Neural progenitor cell (in vitro differentiated cells): ENCODE measurements around the gene MTMR12.

Experiments
- EZH2phosphoT487 ChIP-seq: fragments of 200-600 bp; sonication (generic); IDR thresholded peaks from 2 replicates; pipeline ENCODE4 v1.6.1; 2017; ENCODE audit warnings: antibody characterized with exemption
- TF ChIP-seq, protein P1 (sequence below): fragments of 200-600 bp; sonication (generic); IDR thresholded peaks from 2 replicates; pipeline ENCODE4 v1.5.1; 2017; ENCODE audit warnings: antibody characterized with exemption, mild to moderate bottlenecking

DNA sequence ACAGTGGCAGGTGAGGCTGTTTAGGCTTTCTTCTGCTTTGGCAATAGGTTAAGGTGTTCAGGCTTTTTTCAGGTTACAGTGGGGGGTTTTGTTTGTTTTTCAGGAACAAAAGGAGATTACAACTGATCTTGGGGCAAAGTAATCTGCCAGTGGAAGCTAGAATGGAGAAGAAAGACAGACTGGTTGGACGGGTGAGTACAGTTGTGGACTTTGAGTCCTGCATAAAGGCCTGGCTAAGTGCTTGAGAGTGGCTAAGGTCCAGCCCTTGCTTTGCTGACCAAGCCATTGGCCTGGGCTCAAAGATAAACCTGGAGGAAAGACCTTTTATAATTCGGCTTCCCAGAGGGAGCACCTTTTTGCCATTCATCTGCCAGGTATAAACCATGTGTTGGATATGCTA, 63.1 kb downstream of the MTMR12 start:
- TF ChIP-seq, protein P1, sequence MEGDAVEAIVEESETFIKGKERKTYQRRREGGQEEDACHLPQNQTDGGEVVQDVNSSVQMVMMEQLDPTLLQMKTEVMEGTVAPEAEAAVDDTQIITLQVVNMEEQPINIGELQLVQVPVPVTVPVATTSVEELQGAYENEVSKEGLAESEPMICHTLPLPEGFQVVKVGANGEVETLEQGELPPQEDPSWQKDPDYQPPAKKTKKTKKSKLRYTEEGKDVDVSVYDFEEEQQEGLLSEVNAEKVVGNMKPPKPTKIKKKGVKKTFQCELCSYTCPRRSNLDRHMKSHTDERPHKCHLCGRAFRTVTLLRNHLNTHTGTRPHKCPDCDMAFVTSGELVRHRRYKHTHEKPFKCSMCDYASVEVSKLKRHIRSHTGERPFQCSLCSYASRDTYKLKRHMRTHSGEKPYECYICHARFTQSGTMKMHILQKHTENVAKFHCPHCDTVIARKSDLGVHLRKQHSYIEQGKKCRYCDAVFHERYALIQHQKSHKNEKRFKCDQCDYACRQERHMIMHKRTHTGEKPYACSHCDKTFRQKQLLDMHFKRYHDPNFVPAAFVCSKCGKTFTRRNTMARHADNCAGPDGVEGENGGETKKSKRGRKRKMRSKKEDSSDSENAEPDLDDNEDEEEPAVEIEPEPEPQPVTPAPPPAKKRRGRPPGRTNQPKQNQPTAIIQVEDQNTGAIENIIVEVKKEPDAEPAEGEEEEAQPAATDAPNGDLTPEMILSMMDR = no peak
- TF ChIP-seq EZH2phosphoT487 = no peak
